G401 (cell line): ENCODE results near the gene FOXRED1. TPM values are rescaled to one million over a fixed set of nuclear protein-coding genes. Genes with fewer than 3 reads are reported as not detected.

Experiments used
- DNase-seq: peaks from one replicate; pipeline ENCODE4 v3.0.0-alpha.2; 2015; ENCODE audit warnings: low spot score
- in situ Hi-C: cut with HindIII; loops from 2 replicates; pipeline ENCODE4 v1.10.0; 2016; ENCODE audit warnings: low sequenced_read_pairs, mixed read lengths
- total RNA-seq: library from RNA; depleted of rRNA; stranded (reverse); fragments of >200 nt; shearing (Covaris generic); gene quantifications from 2 replicates; pipeline ENCODE4 v1.2.3, GENCODE V29; 2014

The FOXRED1 gene
- total RNA-seq, 1 experiment from 2014 or later, result 73.2 TPM

DNA sequence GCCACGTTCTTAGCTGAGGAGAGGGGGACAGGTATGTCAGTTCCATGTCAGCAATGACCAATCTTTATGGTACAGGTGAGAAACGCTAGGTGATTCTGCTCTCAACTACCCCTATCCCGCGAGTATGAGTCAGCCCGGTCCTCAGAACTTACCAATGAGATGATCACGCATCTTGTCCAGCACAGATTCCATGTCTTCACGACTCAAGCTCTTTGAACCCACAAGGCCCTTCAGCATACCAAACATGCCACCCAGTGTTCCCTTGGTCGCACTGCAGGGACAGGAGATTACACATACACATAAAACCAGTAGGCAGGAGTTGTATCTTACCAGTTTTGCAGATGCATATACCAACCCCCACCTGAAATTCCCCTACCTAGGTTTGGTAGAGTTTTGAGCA is 3.1 kb upstream of the FOXRED1 start:
- no peak for DNase-seq
- in situ Hi-C loops, result no loop called here

DNA sequence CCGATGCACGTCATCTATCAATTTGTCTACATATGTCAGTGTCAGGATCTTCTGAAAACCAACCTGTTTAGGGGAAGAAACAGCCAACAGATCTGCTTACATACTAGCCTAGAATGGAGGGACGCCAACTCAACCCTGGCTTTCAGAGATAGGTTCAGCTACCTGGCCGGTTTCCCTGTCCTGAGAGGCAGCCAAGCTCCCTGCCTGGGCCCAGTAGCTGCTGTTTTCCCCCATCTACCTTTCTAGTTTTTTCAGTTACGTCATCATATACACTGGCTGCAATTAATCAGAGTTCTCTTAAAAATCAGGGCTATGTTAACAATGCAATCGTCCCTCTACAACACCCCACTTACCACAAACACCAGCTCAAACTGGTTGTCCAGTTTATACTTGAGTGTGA is 1.3 kb upstream of the FOXRED1 start:
- in situ Hi-C loops, result no loop called here
- peak; percentile 67 for DNase-seq

DNA sequence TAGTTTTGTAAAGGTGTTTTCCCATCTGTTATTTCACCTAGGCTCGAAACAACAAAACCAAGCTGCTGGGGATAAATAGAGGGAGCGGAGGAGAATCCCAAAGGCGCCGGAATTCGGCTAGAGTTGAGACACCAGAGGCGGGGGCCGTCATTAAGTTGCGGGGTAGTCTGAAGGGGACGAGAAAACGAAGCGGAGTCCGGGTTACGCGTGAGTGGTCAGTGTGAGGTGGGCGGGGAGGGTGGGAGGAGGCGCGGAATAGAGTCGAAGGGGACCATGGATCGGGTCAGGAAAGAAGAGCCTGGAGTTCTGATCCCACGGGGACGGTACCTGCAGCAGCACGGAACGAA is 620 bp upstream of the FOXRED1 start:
- in situ Hi-C loops, result no loop called here
- no peak for DNase-seq

DNA sequence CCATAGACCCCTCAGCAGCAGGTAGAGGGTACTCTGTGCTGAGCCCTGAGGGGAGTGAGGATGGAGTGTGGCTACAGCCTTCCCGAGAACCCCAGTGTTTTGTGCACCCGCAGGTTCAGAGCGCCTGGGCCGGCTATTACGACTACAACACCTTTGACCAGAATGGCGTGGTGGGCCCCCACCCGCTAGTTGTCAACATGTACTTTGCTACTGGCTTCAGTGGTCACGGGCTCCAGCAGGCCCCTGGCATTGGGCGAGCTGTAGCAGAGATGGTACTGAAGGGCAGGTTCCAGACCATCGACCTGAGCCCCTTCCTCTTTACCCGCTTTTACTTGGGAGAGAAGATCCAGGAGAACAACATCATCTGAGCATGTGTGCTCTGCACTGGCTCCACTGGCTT is 8.4 kb downstream of the FOXRED1 start:
- no peak for DNase-seq
- in situ Hi-C loops, result no loop called here

DNA sequence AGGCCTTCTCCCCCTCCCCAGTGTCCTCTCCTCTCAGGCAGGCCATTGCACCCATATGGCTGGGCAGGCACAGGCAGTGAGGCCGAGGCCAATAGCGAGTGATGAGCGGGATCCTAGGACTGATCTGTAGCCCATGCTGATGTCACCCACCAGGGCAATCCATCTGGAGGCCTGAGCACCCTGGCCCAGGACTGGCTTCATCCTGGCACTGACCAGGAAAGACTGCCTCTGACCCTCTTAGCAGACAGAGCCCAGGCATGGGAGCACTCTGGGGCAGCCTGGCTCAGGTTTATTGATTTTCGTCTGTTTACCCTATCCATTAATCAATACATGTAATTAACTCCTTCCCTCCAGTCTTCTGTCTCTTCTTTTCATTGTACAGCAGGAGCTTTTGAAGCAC is 8.8 kb downstream of the FOXRED1 start:
- no peak for DNase-seq
- in situ Hi-C loops, result no loop called here

DNA sequence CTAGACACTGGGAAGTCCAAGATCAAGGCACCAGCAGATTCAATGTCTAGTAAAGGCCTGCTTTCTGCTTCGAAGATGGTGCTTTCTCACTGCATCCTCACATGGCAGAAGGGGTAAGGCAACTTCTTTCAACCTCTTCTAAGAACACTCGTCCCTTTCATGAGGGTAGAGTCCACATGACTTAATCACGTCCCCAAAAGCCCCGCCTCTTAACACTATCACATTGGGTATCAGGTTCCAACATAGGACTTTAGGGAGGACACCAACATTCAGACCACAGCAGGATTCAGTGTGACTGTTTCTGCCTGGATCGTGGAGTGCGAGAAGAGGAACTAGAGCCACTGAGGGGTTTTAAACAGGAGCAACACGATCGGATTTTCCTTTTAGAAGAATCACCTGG is 10.2 kb downstream of the FOXRED1 start:
- in situ Hi-C loops, result no loop called here
- DNase-seq, result no peak

DNA sequence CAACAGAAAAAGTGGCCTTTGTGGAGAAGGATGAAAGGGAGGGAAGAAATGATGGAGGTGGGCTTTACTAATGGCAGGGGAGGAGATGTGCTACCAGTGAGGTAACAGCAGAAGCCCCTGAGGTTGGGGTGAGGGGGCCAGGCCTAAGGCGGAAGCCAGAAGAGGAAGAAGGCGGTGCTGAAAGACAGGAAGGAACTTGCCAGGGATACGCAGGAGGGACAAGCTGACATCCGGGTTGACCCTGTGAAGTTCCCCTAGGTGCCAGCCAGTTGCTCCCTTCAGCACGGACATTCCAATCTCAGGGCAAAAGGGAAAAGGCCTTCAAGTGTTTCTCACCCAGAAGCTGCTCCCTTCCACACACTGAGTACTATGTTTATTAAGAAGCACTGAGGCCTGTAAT is 11.6 kb downstream of the FOXRED1 start:
- in situ Hi-C loops, result no loop called here
- no peak for DNase-seq

DNA sequence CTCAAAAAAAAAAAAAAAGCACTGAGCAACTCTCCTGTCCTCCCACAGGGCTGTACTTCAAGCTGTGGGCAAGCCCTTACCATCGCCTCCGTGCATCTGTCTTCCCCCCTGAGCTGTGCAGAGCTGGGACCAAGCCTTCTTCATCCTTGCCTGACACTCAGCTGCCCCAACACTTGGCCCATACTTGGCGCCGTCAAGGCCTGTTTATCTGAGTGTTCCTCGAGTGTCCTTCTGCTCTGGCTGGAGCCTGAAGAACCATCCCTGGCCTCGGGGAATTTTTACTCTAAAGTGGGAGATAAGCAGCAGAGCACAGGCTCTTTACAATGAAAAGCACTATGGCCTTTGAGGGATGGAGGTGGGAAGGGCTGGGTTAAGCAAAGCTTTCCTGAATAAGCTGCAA is 12.3 kb downstream of the FOXRED1 start:
- DNase-seq, result no peak
- in situ Hi-C loops, result no loop called here

DNA sequence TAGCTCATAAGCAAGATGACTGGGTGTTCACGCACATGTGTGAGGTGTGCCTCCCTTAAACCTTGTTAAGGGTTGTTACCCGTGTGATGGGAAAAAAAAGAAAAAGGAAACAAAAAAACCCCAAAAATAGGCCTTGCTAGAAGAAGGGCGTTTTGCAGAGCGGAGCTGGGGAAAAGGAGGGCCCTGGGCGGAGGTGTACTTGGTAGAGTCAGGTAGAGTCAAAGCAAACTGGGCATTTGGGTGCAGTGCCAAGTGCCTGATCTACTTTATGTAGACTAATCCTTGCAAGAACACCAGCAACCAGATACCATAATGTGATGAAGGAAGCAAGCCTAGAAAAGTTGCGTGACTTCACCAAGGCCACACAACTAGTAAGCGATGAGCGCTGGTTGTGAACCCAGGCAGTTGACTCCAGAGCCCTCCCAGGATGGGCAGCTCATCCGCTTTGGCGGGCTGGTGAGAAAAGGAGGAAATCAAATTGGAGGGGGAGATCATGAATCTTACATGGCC is 12.8 kb downstream of the FOXRED1 start:
- no peak for DNase-seq
- in situ Hi-C loops, result no loop called here

DNA sequence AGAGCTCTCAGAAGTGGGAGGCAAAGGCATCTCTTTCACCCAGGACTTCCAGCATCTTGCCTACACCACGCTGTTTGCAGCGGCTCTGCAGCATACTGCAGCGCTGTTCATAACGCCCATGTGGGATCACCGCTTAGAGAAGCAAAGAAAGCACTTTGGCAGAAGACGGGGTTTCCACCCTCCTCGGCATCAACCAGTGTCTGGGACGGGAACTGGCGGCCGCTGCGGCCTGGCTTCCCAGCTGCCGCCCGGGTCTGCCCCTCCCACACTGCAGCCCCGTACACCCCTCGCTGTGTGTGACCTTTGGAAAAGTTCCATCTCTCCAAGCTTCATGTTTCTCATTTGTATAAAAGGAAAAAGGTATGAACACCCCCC is 13.4 kb downstream of the FOXRED1 start:
- peak; percentile 61 for DNase-seq
- in situ Hi-C loops, result no loop called here

DNA sequence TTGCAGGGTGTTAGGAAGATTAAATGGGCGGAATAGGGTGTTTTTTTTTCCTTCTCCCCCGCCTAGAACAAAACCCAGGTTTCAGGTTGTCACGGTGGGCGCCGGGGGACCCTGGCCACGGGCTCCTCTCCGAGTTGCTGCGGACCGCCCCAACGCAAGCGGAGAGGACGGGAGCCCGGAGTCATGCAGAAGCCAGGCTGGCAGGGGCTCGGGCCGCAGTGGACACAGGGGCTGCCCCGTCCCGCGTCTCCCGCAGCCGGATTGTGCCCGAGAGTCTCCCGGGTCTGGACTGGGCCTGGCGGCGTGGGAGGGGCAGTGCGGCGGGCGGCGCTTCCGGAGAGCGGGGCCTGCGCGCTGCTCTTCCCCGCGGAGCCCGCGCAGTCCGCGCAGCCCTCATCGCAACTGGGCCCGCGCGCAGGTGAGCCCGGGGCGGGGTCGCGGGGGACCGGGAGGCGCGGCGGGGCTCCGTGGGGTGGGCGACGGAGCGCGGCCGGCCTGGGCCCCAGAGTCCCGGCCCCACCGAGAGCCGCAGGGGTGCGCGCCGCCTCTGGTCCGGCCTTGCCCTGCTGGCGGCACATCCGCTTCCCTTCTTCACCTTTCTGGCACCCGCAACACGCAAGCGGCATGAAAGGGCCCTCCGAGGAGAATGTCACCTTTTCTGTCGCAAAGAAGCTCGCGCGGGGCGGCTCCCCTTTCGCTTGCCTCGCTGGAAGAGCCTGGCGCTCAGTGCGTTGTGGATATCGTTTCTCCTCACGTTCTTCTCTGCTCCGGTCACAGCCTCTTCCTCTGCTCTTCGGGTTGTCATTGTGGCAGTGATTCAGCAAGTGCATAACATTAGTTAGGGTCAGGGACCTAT is 14.0 kb downstream of the FOXRED1 start, which contains the start of gene TIRAP:
TIRAP (plus strand) TSS at position 358 of the 856 bp plus-strand sequence. CDS start 7,802 bp downstream, outside the sequence.
- DNase-seq, result peak; percentile 76
- in situ Hi-C loops, result no loop called here

DNA sequence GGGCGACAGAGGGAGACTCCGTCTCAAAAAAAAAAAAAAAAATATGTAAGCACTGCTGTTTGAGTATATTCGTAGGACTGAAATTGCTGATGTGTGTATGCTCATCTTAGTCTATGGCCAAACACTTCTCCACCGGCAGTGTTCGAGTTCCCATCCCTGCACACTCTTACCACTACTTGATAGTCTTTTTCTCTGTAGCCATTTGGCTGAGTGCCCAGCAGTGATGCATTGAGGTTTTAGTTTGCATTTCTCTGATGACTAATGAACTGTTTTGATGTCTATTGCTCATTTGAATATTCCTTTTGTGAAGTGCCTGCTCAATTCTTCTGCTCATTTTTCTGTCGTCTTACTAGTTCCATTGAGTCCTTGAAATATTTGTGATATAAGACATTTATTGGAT is 15.9 kb downstream of the FOXRED1 start:
- in situ Hi-C loops, result no loop called here
- peak; percentile 30 for DNase-seq

DNA sequence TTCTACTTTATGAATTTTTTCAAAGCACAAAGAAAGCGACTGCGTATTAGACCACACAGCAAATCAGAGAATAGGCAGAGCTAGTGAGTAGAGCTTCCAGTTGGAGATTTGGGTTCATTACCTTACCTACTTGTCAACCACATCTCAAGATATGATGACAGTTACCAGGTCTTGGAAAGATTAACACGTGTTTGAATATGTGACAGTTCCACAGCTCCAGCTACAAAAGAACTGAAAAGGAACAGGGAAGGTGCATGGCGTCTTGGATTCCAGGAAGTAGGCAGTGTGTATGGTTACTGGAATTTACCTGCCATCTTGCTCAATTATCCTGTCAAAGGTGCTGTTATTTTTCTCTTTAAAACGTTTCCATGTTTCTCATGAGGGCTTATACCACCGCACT is 19.3 kb downstream of the FOXRED1 start:
- no peak for DNase-seq
- in situ Hi-C loops, result no loop called here

DNA sequence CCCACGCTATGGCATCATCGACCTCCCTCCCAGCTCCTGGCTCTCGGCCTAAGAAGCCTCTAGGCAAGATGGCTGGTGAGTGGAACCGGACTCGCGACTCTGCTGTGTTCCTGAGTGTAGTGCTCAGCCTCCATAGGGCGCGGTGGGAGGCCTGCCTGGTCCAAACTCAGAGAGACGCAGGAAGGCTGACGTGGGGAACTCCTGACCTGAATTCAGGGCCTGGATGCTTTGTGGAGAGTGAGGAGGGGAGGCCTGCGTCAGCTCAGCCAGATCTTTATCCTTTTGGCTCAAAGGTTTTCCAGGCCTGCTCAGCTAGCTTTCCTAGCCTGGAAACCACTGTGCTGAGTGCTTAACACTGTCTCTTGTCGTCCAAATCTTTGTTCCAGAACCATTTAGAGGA is 21.9 kb downstream of the FOXRED1 start:
- in situ Hi-C loops, result no loop called here
- DNase-seq, result no peak

DNA sequence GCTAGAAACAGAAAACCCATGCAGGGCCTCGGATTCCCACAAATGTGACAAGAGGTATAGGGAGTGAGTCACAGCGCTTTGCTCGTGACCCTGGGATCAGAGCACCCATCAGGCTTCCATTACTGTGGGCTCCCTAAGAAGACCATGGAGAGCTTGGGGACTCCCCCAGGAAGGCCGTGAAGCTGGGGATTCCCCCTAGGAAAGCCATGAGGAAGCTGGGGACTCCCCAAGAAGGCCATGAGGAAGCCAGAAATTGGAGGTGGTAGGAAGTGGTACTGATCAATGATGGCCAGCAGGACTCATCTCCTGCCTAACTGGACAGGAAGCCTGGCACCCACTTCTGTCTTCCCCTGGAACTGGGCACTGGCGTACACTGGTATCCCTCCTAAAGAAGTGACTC is 24.8 kb downstream of the FOXRED1 start:
- in situ Hi-C loops, result no loop called here
- DNase-seq, result no peak

DNA sequence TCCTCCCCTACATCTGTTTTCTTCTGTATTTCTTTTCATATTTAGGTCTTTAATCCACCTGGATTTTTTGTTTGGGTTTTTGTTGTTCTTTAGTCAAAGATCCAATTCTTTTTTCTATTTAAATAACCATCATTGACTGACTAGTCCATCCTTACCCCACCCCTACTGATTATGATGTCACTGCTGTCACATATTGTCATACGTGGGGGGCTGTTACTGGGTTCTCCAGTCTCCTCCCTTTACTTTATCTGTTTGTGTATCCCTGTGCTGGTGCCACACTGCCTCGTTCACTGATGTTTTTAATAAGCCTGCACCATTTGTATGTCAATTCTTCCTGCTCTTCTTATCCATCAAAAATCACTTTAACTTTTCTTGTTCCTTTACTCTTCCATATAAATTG is 28.1 kb downstream of the FOXRED1 start:
- DNase-seq, result no peak
- in situ Hi-C loops, result no loop called here

DNA sequence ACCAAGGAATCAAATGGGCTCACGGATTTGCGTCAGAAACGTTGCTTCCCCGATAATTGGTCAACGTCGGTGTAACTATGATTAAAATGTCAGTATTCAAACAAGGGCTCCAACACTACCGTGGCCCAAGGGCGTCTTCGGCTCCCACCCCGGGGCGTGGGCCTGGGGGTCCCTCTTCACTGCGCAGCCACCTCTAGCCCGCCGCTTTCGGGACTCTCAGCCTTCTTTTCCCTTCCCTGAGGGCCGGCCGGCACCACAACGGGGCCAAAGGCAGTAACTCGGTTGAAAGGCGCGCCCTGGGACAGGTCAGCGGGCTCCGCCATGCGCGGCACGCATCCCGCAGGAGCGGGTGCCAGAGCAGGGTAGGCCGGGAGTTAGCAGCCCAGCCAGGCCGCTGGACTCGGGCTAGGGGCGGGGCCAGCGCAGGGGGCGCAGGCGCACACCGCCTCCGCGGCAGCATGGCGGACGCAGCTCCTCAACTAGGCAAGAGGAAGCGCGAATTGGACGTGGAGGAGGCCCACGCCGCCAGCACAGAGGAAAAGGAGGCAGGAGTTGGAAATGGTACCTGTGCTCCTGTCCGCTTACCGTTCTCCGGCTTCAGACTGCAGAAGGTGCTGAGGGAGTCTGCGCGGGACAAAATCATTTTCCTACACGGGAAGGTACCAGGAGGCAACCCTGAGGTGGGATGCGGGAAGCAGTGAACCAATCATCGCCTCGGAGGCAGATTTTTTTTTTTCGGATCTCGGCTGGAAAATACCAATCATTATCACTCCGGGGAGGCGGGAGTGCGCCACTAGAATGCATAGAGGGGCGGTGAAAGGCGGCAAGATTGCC is 34.9 kb downstream of the FOXRED1 start, which contains the start of gene DCPS:
DCPS (plus strand) TSS at position 438 of the 834 bp plus-strand sequence; CDS start at position 459, 21 bp downstream.
- in situ Hi-C loops, result no loop called here
- DNase-seq, result peak; percentile 93

DNA sequence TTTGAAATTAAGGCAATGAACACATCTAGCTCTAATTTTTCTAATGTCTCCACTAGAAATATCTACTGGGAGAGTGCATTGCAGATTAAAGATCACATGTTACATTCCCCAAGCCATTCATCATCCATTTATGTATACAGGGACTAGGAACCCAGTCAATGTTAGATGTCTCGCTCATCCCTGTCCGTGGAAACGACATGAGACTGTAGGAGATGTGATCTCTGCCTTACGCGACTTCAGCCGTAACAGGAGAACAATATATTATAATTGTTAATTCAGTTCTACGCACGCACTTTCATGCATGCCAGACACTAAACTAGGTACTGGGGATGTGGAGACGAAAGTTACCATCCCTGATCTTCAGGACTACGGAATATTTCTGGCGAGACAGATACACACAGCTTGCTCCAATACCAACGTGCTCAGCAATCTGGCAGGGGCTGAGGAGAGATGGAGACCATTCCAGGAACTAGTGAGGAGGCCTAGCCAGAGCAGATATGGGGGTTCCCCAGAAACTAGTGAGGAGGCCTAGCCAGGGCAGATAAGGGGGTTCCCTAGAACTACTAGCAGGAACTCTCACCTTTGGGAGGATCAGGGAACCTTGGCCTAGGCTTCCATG is 35.6 kb downstream of the FOXRED1 start:
- in situ Hi-C loops, result no loop called here

DNA sequence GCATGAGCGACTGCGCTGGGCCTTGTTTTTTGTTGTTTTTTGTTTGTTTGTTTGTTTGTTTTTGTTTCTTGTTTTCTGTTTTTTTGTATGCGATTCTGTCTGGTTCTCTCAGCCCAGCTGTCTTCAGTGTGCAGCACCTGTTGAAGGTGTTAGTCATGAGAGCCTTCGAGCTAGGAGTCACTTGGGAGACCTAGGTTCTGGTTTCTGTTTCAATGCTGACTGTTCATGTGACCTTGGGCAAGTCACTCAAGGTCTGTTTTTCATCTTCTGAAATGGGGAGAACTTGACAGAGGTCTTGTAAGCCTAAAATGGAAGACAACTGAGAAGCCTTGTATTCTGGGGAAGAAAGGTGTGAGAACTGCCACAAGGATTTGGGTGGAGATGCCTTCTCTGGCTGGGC is 36.7 kb downstream of the FOXRED1 start:
- in situ Hi-C loops, result no loop called here
- no peak for DNase-seq

More for the DNA sequence above, 35.6 kb downstream of the FOXRED1 start:
- no peak for DNase-seq

DNA sequence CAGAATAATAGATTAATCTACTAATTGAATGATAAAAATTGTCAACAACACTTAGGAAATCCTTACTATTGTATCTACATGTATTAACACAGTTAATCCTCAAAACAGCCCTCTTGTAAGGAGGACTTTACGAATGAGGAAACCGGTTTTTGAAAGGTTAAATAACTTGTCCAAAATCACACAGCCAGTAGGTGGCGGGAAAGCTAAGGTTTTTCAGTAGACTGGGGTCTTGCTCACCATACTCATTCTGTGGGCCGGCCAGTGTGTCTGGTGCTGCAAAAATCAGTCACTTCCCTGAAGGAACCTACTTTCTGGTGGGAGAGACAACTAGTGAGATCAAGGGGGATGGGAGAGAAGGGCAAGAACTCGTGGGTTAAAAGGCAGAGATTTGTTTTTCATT is 38.8 kb downstream of the FOXRED1 start:
- DNase-seq, result peak; percentile 49

More for the DNA sequence above, 38.8 kb downstream of the FOXRED1 start:
- in situ Hi-C loops, result no loop called here
